Measurements from ENCODE around the gene MRPL32.

DNA sequence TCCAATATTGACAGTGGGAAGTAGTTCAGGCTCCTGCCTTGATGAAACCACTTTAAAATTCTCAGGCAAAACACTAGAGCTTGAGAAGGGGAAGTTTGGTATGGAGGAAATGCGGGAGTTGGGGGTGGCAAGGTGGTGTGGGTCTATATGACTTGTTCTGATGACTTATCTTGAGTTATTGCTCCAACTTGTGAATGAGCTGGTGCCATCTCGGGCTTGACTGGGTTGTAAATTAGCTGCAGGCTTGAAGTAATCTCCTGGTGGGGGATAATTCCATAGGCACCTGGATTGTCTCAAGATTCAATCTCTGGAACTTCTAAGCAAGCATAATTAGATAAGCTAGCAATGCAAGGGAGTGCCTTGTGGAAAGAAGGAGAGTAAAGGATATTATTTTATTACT lies 29.0 kb downstream of the MRPL32 start:
- TF ChIP-seq, protein P1, sequence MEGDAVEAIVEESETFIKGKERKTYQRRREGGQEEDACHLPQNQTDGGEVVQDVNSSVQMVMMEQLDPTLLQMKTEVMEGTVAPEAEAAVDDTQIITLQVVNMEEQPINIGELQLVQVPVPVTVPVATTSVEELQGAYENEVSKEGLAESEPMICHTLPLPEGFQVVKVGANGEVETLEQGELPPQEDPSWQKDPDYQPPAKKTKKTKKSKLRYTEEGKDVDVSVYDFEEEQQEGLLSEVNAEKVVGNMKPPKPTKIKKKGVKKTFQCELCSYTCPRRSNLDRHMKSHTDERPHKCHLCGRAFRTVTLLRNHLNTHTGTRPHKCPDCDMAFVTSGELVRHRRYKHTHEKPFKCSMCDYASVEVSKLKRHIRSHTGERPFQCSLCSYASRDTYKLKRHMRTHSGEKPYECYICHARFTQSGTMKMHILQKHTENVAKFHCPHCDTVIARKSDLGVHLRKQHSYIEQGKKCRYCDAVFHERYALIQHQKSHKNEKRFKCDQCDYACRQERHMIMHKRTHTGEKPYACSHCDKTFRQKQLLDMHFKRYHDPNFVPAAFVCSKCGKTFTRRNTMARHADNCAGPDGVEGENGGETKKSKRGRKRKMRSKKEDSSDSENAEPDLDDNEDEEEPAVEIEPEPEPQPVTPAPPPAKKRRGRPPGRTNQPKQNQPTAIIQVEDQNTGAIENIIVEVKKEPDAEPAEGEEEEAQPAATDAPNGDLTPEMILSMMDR (IDR thresholded peaks at IDR 0.05; ENCODE audit: low read depth, low read length, poor library complexity, severe bottlenecking), result no peak
- TF ChIP-seq EZH2phosphoT487 (IDR thresholded peaks at IDR 0.05; ENCODE audit: borderline replicate concordance, low read length), result no peak
